ENCODE measurements around the gene RFX6.
"Not testable (repeated sequence)": the region's sequence is repeated elsewhere in the genome, so short reads cannot be mapped to it uniquely, and the experiment has no call there.

The RFX6 gene, protein sequence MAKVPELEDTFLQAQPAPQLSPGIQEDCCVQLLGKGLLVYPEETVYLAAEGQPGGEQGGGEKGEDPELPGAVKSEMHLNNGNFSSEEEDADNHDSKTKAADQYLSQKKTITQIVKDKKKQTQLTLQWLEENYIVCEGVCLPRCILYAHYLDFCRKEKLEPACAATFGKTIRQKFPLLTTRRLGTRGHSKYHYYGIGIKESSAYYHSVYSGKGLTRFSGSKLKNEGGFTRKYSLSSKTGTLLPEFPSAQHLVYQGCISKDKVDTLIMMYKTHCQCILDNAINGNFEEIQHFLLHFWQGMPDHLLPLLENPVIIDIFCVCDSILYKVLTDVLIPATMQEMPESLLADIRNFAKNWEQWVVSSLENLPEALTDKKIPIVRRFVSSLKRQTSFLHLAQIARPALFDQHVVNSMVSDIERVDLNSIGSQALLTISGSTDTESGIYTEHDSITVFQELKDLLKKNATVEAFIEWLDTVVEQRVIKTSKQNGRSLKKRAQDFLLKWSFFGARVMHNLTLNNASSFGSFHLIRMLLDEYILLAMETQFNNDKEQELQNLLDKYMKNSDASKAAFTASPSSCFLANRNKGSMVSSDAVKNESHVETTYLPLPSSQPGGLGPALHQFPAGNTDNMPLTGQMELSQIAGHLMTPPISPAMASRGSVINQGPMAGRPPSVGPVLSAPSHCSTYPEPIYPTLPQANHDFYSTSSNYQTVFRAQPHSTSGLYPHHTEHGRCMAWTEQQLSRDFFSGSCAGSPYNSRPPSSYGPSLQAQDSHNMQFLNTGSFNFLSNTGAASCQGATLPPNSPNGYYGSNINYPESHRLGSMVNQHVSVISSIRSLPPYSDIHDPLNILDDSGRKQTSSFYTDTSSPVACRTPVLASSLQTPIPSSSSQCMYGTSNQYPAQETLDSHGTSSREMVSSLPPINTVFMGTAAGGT

DNA sequence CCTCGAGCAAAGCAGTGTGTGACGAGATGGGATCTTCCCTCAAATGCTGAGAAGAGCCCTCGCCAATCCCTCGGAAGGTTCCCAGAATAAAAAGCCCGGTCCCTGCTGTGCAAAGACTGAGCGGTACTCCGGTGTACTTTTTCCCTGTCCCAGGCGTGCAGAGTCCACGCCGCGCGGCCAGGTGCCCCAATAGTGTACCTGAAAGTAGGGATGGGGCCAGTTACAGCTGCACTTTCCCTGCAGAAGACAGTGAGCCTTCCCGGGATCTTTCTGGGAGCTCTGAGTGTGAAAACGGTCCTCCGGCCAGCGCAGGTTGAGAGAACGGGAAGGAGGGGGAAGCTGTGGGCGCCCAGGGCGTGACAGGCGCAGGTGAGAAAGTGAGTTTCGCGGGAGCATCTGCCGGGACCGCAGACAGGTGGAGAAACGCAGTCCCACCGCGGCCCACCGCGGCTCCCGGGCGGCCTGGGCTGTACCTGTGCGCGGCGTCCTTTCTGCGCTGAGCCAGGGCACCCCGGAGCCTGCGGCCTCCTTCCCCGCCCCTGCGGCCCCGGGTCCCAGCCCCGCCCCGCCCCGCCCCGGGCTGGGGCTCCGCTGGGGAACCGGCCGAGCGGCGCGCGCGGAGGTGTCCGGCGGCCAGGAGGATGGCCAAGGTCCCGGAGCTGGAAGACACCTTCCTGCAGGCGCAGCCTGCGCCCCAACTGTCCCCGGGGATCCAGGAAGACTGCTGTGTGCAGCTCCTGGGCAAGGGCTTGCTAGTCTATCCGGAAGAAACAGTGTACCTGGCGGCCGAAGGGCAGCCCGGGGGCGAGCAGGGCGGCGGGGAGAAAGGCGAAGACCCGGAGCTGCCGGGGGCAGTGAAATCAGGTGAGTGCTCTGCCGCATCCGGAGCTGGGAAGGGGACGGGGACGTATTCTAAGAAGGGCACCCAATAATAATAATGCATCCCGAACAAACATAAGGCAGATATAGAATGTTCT lies at the start of gene RFX6:
Gene RFX6, plus strand, starts transcription at position 608 of the 977 bp plus-strand sequence. Its CDS starts 34 bp downstream, at position 642.
- DNase-seq, result no peak

DNA sequence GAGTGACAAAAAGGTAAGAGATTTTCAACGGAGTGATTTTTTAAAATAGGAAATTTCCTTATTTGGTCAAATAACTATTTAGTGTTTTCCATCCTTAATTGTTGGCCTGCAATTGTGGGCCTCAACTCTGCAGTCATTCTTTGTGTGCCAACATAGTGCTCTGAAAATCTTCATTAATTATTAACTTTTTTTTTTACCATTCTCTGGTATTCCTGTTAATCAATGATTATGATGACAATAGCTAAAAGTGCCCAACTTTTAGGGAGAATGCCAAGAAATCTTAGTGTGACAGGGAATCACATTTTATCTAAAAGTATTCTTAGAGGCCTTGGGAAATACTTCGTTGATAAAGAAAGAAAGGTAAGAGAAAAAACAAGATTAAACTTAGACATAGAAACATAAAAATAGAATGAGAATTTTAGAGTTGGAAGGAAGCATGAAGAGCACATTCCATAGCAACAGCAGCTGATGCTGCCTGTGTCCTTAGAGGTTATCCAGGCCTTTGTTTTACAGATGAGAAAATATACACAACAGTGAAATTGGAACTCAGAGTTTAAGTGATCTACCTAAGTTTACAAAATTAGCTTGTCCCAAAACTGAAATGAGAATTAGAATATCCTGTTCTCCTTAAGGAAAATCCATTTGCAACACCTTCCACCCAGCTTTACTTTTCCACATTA lies 49.3 kb upstream of the RFX6 start:
- DNase-seq, result no peak

DNA sequence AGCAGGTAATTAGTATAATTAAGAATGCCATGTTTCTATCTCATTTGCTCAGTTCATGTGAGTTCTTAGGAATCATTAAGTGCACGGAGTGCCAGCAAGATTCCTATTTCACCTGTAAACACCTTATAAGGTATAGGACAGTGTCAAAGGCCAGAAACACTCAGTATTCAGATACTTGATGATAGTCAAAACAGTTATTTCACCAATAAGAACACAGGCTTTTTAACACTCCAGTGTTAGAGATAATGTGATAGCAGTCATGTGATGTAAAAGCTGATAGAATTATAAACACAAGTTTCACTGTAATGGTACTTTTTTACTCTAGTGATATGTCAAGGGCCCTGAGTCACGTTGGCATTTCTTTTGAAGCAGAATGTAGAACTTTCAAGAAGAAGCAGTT lies 48.1 kb upstream of the RFX6 start, which contains the start of gene GPRC6A:
Gene GPRC6A, minus strand, starts transcription at position 101 of the 400 bp plus-strand sequence. Its CDS starts 70 bp downstream, at position 31.
- DNase-seq, result no peak

DNA sequence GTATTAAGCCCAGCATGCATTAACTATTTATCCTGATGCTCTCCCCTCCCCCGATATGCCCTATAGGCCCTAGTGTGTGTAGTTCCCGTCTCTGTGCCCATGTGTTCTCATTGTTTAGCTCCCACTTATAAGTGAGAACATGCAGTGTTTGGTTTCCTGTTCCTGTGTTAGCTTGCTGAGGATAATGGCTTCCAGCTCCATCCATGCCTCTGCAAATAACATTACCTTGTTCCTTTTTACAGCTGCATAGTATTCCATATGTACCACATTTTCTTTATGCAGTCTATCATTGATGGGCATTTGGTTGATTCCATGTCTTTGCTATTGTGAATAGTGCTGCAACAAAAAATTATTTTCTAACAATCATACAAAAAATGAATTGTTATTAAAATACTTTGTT lies 42.5 kb upstream of the RFX6 start:
- DNase-seq, result not testable (repeated sequence)

DNA sequence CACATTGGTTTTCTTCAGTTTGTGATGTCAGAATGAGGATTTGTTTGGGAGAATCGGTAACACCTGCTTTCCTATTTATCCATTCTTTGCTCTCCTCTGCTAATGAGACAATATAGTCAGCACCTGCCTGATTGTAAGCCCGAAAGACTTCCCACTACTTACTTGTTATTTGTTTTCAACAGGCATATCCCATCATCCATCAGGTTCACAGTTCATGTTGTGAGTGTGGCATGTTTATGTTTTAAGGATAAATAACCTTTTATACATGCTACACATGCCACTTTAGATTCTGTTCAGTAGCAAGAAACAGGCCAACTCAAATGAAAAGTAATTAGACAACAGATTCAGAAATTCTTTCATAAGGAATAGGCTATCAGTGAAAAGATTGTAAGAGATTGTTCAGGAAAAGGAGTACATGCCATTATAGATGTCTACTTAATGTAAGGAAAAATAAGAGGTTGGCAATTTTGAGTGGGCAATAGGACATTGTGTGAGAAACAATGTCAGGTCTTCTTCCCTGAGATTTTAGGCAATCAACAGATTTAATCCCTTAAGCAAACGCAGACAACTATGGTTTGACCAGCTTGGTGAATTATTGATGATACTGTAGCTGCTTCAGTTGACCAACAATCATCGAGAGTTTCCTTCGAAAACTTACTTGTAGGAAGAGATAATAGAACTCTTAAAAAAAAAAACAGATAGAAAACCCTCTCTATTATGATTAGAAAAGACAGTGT lies 40.3 kb upstream of the RFX6 start:
- DNase-seq, result no peak

DNA sequence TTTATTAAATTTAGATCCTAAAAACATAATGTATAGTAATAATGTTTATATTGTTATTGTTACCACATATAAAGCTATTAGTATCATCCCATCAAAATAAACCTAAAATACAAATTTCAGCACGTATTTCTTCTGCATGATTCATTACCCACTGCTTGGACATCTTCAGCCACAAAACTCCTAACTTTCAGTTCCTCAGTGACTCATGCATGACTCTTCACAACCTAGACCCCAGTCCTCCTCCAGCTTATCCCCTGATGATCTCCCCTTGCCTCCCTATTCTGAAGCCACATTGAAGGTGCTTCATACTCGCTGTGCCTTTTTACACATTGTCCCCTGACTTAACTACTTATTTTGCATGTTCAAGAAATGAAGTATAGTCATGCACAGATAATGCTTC lies 37.0 kb upstream of the RFX6 start:
- no peak for DNase-seq

DNA sequence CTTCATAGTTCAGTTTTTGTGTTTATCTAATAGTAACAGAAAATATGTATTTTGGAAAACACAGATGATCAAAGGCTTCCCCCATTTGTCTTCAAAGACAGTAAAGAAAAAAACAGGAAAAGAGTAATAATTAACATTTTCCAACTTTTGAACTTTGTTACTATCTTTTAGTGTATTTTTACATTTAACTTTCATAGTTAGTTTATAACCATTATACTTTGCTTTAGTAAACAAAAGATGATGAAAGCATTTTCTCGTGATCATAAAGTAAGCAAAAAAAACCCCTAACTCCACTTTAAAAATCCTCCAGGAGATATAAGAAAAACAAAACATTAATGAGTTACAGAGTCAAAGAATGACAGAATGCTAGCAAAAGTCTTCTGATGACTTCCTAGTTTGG lies 34.6 kb upstream of the RFX6 start:
- DNase-seq, result no peak

DNA sequence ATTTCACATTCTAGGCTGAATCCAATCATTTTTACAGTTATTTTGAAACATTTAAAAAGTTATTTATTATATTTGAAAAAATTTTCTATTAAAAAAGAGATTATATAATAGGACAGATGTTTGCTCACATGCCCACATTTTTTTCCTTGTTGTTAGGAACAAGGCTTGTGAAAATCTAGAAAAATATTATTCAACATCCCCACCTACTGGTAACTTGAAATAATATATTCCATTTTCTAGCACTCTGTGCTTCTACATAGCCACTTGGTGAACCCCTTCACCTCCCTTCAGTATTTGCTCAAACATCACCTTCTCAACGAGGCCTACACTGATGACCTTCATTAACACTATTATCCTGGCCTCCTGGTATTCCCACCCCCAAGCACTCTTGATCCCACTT lies 29.8 kb upstream of the RFX6 start:
- DNase-seq, result no peak

DNA sequence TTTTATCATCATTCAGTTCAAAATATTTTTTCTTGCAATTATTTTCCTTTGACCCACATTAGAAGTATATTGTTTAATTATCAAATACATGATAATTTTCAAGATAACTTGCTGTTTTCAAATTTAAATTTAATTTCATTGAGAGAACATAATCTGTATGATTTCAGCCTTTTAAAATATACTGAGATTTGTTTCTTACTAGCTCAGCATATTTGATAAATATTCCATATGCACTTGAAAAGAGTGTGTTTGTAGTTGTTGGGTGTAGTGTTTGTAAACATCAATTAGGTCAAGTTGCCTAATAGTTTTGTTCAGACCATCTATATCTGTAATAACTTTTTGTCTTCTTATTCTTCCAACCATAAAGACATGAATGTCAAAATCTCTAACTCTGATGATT lies 19.0 kb upstream of the RFX6 start:
- DNase-seq, result no peak

DNA sequence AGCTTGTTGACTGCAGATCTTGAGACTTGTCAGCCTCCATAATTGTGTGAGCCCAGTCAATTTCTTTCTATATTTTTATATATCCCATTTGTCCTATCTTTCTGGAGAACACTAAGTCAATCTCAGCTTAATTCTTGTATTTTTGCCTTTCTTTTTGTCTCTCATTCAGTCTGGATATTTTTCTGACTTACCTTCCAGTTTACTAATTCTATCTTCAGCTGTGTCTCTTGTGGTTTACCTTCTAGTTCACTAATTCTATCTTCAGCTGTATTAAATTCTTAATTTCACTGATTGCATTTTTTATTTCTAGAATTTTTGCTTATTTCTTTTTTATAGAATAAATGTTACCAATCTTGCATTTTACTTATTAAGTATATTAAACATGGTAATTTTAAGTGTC lies 17.8 kb upstream of the RFX6 start:
- no peak for DNase-seq

DNA sequence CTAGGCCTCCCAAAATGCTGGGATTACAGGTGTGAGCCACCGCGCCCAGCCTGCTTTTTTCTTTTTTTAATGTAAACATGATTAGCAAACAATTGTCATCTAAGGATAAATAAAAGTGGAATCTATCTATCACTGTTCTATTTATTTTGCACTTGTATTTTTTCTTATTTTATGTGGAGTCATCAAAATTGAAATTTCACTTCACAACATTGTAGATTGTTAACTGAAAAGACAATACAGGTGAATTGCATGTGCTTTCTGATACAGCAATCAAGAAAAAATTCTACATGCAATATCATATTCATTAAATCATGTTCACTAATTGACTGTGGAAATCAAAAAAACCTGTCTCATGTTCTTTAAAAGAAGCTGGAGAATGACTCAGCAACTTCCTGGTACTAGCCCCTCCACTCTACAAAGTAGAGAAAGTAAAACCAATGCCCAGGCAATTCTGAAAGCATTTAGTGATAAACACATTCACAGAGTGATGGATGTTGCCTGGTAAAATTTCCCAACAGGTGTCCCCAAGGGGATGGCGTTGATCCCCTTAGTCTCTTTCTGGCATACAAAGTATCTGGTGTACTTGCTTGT lies 10.7 kb upstream of the RFX6 start:
- no peak for DNase-seq

DNA sequence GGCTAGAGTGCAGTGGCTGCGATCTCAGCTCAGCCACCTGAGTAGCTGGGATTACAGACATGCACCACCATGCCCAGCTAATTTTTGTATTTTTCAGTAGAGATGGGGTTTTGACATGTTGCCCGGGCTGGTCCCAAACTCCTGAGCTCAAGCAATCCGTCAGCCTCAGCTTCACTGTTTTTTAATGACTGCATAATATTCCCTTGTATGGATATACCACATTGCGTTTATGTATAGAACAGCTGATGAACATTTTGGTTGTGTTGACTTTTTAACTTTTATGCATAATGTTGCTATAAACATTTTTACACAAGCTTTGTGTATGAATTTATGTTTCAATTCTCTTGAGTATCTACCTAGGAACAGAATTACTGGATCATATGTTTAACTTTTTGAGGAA lies 4.3 kb upstream of the RFX6 start:
- DNase-seq, result no peak

DNA sequence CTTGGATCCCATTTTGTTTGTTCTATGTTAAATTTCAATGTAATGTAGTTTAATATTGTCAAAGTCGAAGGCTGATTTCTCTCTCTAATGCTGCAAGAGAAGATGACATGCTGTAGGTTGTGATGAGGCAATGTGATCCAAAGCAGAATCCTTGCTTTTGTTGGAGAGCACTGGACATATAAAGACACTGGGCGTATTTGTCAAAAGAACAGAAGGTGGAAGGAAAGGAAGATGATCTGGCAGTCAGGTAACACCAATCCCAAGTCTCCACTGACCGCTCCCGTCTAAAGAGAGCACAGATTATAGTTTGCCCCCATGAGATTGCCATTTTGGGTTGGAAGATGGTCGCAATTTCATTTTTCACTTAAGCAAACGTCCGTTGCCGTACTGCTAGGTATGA lies 935 bp upstream of the RFX6 start:
- no peak for DNase-seq

DNA sequence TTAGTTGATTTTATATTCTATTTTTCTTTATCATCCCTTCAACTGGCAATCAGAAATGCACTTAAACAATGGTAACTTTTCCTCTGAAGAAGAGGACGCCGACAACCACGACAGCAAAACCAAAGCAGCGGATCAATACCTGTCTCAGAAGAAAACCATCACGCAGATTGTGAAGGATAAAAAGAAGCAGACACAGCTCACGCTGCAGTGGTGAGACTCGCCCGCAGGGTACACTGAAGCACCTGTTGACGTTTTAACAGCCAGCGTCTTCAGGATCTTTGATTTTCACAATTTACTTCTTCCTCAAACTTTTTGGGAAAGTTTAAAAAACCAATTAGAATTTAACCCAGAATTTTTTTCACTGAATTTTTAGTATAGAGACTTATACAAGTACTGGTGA lies 701 bp downstream of the RFX6 start:
- no peak for DNase-seq

DNA sequence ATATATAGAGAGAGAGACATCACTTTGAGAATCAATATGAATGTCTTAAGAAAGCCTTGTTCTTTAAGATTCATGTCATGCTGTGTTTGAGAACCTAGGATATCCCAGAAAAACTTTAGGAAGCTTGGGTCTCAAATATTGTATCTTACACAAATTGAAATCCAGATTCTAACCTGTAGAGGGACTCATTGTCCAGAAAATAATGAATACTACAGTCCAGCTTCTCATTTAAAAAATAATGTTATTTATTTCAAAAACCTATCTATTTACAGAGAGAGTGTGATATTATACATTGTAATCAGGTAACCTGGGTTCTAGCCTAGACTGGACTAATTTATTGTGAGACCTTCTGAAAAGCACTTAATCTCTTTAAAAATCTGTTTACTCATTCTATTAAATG lies 4.2 kb downstream of the RFX6 start:
- DNase-seq, result no peak

DNA sequence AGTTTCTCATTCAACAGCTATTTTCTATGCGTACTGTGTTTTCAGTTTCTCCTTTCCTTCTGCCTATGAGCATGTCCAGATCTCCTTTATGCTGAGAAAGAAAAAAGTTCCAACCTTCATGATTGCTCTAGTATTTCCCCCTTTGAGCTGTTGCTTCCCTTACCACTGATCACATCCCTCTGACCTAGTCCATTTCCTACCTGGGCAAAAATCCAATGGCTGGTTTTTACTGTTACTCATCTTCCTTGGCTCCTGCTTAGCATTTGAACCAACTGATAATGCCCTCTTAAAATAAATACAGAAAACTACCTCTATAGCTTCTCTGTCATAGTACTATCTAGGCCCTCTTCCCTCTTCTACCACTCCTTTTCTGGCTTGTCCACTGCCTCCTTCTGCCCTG lies 6.0 kb downstream of the RFX6 start:
- no peak for DNase-seq

DNA sequence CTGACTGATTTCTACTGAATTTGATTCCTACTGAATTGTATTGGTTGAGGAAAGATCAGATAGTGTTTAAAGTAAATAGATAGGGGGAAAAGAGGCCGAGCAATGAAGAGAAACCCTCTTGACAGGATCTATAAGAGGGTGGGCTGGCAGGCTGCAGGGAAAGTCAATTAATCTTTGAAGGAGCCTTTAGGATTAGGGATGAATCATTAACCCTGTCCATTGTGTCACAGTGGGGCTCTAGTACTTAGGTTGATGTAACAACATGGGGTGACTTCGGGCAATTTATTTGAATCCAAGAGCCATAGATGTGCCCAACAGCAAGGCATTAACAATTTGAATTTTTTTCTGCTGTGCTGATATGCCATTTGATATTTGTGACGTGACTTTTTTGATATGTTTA lies 7.5 kb downstream of the RFX6 start:
- no peak for DNase-seq

DNA sequence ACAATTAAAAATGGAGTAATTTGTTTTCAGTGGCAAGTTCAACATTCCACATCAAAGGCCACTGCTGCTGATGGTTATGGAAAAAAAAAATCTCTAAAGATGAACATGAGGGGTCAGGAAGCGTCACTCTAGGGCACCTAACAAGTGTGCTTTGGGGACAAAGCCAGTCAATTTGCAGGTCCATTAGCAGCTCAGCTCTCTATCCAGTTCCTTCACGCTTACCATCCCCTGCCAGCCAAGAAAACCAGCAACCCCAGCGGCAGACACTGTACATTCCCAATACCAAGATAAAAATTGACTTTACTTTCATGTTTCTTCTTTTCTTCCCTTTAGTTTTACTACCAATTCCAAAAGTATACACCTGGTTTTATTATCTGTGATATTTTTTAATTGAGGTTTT lies 10.1 kb downstream of the RFX6 start:
- no peak for DNase-seq

DNA sequence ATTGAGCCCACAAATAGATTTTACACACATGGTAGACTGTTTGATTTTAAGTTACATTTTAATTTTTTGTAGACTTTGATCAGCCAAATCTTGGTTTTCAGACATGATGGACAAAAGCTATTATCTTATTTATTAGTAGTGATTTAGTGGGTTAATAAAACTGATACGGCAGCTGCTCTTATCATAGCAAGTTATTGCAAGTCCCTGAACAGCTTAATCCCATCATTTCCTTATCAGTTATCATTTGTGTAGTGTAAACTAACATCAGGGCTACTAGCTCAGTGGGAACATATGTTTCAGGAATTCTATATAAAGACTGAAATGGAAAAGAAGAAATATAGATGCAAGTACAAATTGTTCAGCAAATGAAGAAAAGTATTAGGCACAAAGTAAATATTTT lies 10.9 kb downstream of the RFX6 start:
- DNase-seq, result no peak

DNA sequence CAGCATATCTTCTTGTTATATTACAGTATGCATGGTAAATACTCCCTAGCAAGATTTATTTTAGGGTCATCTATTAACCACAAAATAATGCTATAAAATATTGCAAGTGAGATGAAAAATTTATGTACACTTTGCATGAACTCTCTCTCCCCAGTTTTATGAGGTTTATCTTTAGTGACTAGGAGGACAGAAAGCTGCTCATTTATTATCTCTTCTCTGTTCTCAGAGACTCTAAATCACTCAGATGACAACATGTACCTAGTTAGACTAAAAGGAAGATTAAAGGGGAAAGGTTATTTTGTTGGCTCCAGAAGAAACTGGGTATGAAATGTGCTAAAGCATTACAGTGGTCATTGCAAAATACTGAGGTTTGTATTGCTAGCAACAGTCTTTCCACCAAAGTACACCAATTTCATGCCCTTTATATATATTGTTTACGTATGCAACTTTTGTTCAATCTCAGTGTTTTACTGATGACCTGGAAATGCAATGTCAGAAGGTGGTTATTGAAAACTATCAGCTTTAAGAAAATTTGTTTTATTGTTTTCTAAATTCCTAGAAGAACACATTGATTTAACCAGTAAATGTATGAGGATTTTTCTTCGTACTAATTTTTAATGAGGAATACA lies 11.8 kb downstream of the RFX6 start:
- no peak for DNase-seq

DNA sequence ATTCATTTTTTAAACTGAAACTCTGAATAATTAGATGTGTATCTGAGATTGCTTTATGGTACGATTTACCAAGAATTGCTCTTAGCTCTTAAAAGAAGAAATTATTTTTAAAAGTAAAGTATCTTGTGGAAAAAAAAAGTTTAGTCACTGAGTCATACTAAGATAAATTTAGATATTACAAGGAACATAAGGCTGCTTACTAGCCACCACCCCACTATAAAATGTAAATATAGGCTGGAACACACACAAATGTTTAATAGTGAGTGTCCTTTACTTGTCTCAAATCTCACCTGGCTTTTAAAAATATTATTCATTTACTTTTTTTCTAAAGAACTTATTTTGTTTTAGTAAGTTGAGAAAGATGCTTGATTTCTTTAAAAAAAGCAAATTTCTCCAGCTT lies 17.6 kb downstream of the RFX6 start:
- DNase-seq, result no peak

Data from CD4-positive, alpha-beta T cell treated with Interleukin-17A for 1 hour (primary cell).